GM12878 (cell line): ENCODE measurements around the gene NAMPT.

Experiments used
- CEBPB ChIP-seq, 2 experiments: fragments of 150-350 bp in 1 of 2; IDR thresholded peaks; 2 replicates each; pipeline ENCODE4 v1.6.1; 2012 to 2014; ENCODE audit warnings: low read depth in 2 of 2, low read length in 2 of 2, borderline replicate concordance in 1 of 2, inconsistent platforms in 1 of 2
- CHD2 ChIP-seq: IDR thresholded peaks from 2 replicates; pipeline ENCODE4 v1.6.1; 2011; ENCODE audit warnings: low read depth, low read length, improper control_type of control experiment, borderline replicate concordance
- NFXL1 ChIP-seq: fragments of 450-650 bp; IDR thresholded peaks from 2 replicates; pipeline ENCODE4 v1.6.1; 2017; ENCODE audit warnings: antibody characterized with exemption, mild to moderate bottlenecking, borderline replicate concordance
- SMC3 ChIP-seq: IDR thresholded peaks from 2 replicates; pipeline ENCODE4 v1.6.1; 2011; ENCODE audit warnings: low read length, improper control_type of control experiment, borderline replicate concordance
- TF ChIP-seq, protein P1 (sequence below), 3 experiments: IDR thresholded peaks in 2 of 3; conservative IDR thresholded peaks in 1 of 3; 2 replicates each; pipeline ENCODE4 v1.5.1; 2011; ENCODE audit warnings: low read depth in 3 of 3, low read length in 3 of 3, mild to moderate bottlenecking in 3 of 3, control low read depth in 2 of 3, moderate library complexity in 2 of 3, inconsistent platforms in 1 of 3, mixed read lengths in 1 of 3; ENCODE audit not compliant: control insufficient read depth in 2 of 3, insufficient read depth in 1 of 3; ENCODE audit errors: extremely low read depth in 1 of 3
- TF ChIP-seq, protein P2 (sequence below): fragments of 450-650 bp; IDR thresholded peaks from 2 replicates; pipeline ENCODE4 v1.6.1; 2018; ENCODE audit warnings: borderline replicate concordance, mild to moderate bottlenecking; ENCODE audit not compliant: partially characterized antibody
- TF ChIP-seq, protein P3 (sequence below): IDR thresholded peaks from 2 replicates; pipeline ENCODE4 v1.6.1; 2011; ENCODE audit warnings: low read depth, low read length, improper control_type of control experiment, borderline replicate concordance
- TF ChIP-seq, protein P4 (sequence below): fragments of 450-650 bp; formaldehyde crosslinking; IDR thresholded peaks from 2 replicates; pipeline ENCODE4 v1.4.0; 2020; ENCODE audit warnings: mild to moderate bottlenecking, moderate library complexity

DNA sequence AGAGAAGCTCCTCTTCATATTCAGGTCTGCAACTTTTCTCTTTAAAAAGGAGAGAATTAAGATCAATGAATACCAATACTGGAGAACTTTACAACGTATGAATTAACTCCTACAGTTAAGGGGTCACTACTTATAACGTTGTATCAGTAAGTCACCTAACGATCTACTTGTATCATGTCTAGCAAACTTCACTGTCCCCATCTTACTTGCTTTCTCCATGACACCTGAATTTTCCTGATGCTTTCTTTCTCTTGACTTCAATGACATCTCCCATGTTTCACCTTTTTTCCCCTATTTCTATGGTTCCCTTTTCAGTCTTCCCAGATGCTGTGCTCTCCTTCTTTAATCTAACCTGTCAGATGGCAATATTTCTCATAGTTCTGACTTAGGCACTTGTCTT, 19.6 kb downstream of the NAMPT start:
- TF ChIP-seq, protein P1, sequence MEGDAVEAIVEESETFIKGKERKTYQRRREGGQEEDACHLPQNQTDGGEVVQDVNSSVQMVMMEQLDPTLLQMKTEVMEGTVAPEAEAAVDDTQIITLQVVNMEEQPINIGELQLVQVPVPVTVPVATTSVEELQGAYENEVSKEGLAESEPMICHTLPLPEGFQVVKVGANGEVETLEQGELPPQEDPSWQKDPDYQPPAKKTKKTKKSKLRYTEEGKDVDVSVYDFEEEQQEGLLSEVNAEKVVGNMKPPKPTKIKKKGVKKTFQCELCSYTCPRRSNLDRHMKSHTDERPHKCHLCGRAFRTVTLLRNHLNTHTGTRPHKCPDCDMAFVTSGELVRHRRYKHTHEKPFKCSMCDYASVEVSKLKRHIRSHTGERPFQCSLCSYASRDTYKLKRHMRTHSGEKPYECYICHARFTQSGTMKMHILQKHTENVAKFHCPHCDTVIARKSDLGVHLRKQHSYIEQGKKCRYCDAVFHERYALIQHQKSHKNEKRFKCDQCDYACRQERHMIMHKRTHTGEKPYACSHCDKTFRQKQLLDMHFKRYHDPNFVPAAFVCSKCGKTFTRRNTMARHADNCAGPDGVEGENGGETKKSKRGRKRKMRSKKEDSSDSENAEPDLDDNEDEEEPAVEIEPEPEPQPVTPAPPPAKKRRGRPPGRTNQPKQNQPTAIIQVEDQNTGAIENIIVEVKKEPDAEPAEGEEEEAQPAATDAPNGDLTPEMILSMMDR (IDR thresholded peaks at IDR 0.05 in 2 of 3, conservative IDR thresholded peaks at IDR 0.05 in 1 of 3; ENCODE audit: control insufficient read depth in 2 of 3, extremely low read depth in 1 of 3, insufficient read depth in 1 of 3, low read depth in 3 of 3, low read length in 3 of 3) = no peak
- TF ChIP-seq NFXL1 = no peak
- TF ChIP-seq SMC3 = no peak
- TF ChIP-seq, protein P2, sequence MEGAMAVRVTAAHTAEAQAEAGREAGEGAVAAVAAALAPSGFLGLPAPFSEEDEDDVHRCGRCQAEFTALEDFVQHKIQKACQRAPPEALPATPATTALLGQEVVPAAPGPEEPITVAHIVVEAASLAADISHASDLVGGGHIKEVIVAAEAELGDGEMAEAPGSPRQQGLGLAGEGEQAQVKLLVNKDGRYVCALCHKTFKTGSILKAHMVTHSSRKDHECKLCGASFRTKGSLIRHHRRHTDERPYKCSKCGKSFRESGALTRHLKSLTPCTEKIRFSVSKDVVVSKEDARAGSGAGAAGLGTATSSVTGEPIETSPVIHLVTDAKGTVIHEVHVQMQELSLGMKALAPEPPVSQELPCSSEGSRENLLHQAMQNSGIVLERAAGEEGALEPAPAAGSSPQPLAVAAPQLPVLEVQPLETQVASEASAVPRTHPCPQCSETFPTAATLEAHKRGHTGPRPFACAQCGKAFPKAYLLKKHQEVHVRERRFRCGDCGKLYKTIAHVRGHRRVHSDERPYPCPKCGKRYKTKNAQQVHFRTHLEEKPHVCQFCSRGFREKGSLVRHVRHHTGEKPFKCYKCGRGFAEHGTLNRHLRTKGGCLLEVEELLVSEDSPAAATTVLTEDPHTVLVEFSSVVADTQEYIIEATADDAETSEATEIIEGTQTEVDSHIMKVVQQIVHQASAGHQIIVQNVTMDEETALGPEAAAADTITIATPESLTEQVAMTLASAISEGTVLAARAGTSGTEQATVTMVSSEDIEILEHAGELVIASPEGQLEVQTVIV = no peak
- TF ChIP-seq, protein P3, sequence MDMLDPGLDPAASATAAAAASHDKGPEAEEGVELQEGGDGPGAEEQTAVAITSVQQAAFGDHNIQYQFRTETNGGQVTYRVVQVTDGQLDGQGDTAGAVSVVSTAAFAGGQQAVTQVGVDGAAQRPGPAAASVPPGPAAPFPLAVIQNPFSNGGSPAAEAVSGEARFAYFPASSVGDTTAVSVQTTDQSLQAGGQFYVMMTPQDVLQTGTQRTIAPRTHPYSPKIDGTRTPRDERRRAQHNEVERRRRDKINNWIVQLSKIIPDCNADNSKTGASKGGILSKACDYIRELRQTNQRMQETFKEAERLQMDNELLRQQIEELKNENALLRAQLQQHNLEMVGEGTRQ = no peak
- no peak for TF ChIP-seq CHD2
- TF ChIP-seq CEBPB (IDR thresholded peaks at IDR 0.05; ENCODE audit: borderline replicate concordance in 1 of 2, low read depth in 2 of 2, low read length in 2 of 2) = no peak
- TF ChIP-seq, protein P4, sequence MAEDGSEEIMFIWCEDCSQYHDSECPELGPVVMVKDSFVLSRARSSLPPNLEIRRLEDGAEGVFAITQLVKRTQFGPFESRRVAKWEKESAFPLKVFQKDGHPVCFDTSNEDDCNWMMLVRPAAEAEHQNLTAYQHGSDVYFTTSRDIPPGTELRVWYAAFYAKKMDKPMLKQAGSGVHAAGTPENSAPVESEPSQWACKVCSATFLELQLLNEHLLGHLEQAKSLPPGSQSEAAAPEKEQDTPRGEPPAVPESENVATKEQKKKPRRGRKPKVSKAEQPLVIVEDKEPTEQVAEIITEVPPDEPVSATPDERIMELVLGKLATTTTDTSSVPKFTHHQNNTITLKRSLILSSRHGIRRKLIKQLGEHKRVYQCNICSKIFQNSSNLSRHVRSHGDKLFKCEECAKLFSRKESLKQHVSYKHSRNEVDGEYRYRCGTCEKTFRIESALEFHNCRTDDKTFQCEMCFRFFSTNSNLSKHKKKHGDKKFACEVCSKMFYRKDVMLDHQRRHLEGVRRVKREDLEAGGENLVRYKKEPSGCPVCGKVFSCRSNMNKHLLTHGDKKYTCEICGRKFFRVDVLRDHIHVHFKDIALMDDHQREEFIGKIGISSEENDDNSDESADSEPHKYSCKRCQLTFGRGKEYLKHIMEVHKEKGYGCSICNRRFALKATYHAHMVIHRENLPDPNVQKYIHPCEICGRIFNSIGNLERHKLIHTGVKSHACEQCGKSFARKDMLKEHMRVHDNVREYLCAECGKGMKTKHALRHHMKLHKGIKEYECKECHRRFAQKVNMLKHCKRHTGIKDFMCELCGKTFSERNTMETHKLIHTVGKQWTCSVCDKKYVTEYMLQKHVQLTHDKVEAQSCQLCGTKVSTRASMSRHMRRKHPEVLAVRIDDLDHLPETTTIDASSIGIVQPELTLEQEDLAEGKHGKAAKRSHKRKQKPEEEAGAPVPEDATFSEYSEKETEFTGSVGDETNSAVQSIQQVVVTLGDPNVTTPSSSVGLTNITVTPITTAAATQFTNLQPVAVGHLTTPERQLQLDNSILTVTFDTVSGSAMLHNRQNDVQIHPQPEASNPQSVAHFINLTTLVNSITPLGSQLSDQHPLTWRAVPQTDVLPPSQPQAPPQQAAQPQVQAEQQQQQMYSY = no peak
